Liver (tissue), 3 donors: ENCODE results near the gene TTBK1.

ENCODE experiments used
- ATF3 ChIP-seq: IDR thresholded peaks from 2 replicates; pipeline ENCODE4 v1.6.1; 2016; ENCODE audit warnings: antibody characterized with exemption
- CTCF ChIP-seq: fragments of 150-350 bp; IDR thresholded peaks from 2 replicates; pipeline ENCODE4 v1.5.1; 2017; ENCODE audit warnings: improper control_type of control experiment, low read depth, low read length; ENCODE audit not compliant: missing input control
- JUND ChIP-seq, 2 donors: IDR thresholded peaks; 2 replicates each; pipeline ENCODE4 v1.6.1; 2016; ENCODE audit warnings: antibody characterized with exemption in 2 of 2
- MAX ChIP-seq: IDR thresholded peaks from 2 replicates; pipeline ENCODE4 v1.6.1; 2016; ENCODE audit warnings: antibody characterized with exemption
- RAD21 ChIP-seq, 2 donors: IDR thresholded peaks; 2 replicates each; pipeline ENCODE4 v1.6.1; 2016; ENCODE audit warnings: antibody characterized with exemption in 2 of 2, mild to moderate bottlenecking in 2 of 2
- TAF1 ChIP-seq: conservative IDR thresholded peaks from 2 replicates; pipeline ENCODE4 v1.6.1; 2016; ENCODE audit warnings: antibody characterized with exemption, mild to moderate bottlenecking
- donor health status: healthy.
- donor health status: healthy.

- TF ChIP-seq CTCF: no peak
- no peak for TF ChIP-seq TAF1
- TF ChIP-seq JUND (IDR thresholded peaks at IDR 0.05): no peak
- no peak for TF ChIP-seq RAD21 (IDR thresholded peaks at IDR 0.05)
- no peak for TF ChIP-seq ATF3
- TF ChIP-seq MAX: no peak
Measured at GRCh38 chr6:43264599-43265145, 21.4 kb downstream of the TTBK1 start.
